Measurements from ENCODE around the gene CHRNB4.

GRCh38 chr15:78614021-78614420 lies 27.0 kb downstream of the CHRNB4 start:
- TF ChIP-seq POLR2AphosphoS5 (IDR thresholded peaks at IDR 0.05; ENCODE audit: borderline replicate concordance, low read depth, low read length) (no peak), EZH2 (IDR thresholded peaks at IDR 0.05) (no peak), FOXP2 (optimal IDR thresholded peaks at IDR 0.05; ENCODE audit: control extremely low read depth, extremely low read length, insufficient read depth) (no peak)

All from SK-N-MC (cell line).